ENCODE data around the gene TRNT1. TPM values are rescaled to one million over a fixed set of nuclear protein-coding genes. Genes with fewer than 3 reads are reported as not detected.

TRNT1 gene
- polyA plus RNA-seq, 1 donor (not counting 4 experiments of a cell fraction or from before 2014, with no cell fraction given), result 13.0 TPM

DNA sequence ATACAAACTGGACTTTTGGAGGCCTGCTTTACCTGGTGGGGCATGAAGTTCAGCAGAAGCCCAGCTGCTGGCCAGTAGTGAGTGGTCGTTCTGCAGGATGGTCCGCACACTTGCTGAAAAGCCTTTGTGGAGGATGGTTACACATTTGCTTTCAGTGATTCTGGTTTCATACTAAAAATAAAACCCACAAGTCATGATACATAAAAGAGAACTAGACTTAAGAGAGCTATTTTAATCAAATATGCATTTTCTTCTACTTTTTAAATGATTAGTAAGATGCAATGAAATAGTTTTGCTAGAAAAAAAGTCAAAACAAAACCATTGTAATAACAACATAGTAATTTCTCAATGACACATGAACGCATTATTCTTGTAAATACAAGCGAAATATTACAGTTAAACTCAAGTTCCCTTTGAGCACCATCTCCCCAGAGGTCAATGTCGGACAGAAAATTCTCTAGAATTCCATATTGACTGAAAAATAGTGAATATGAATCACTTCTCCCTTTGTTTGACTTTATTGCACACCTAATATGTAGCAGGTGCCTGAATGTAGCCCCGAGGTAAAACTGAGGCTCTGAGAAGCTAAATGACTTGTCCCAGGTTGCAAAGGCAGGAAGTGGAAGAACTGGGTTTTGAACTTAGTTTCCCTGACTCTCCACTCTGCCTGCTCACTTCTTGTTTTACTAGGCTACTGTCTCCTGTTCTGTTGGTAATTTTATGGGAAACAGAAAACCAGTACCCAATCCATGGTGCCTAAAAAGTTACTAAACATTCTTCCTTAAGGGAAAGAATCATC is 24.9 kb upstream of the TRNT1 start:
- DNase-seq (ENCODE audit: low read depth, low spot score), result no peak

DNA sequence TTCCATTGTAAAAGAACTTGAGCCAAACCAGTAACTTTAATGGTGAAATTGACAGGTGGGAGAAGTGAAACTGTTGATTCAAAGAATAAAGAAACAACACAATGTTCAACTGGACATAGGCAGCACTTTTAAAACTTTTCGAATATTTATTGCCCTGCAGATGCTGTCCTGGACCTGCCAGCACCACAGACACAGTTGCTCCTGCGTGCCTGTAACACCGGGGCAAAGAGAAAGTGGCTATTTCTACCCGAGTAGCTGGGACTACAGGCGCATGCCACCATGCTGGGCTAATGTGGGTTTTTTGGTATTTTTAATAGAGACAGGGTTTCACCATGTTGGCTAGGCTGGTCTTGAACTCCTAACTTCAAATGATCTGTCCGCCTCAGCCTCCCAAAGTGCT is 24.0 kb upstream of the TRNT1 start:
- DNase-seq (ENCODE audit: low read depth, low spot score) (no peak), FAIRE-seq (no peak)
- no peaks in the 10 kb centered on the region for H3K36me3 ChIP-seq (ENCODE audit: control insufficient read depth in 2 of 2, extremely low read depth in 1 of 2, insufficient read depth in 2 of 2, low read length in 2 of 2)
- no peak overlapping the region for H3K4me2 ChIP-seq (ENCODE audit: control insufficient read depth, extremely low read depth, insufficient read depth, low read depth, low read length)
- no peaks in the 10 kb centered on the region for H3K27me3 ChIP-seq (ENCODE audit: control insufficient read depth, extremely low read depth, insufficient read depth, low read length)
- H3K9ac ChIP-seq (ENCODE audit: control insufficient read depth, extremely low read depth, insufficient read depth, low read length), result no peak overlapping the region
- TF ChIP-seq EZH2 (IDR thresholded peaks at IDR 0.05; ENCODE audit: low read length), result no peak
- TF ChIP-seq, protein P1, sequence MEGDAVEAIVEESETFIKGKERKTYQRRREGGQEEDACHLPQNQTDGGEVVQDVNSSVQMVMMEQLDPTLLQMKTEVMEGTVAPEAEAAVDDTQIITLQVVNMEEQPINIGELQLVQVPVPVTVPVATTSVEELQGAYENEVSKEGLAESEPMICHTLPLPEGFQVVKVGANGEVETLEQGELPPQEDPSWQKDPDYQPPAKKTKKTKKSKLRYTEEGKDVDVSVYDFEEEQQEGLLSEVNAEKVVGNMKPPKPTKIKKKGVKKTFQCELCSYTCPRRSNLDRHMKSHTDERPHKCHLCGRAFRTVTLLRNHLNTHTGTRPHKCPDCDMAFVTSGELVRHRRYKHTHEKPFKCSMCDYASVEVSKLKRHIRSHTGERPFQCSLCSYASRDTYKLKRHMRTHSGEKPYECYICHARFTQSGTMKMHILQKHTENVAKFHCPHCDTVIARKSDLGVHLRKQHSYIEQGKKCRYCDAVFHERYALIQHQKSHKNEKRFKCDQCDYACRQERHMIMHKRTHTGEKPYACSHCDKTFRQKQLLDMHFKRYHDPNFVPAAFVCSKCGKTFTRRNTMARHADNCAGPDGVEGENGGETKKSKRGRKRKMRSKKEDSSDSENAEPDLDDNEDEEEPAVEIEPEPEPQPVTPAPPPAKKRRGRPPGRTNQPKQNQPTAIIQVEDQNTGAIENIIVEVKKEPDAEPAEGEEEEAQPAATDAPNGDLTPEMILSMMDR (optimal IDR thresholded peaks at IDR 0.05 in 1 of 3, IDR thresholded peaks at IDR 0.05 in 1 of 3, conservative IDR thresholded peaks at IDR 0.05 in 1 of 3; ENCODE audit: extremely low read depth in 1 of 3, insufficient read depth in 2 of 3, low read length in 3 of 3), result no peak
- H3K79me2 ChIP-seq (ENCODE audit: control insufficient read depth, insufficient read depth, low read length), result no peaks in the 10 kb centered on the region
- H3K9me3 ChIP-seq (ENCODE audit: control insufficient read depth, low read depth, low read length), result no peaks in the 10 kb centered on the region
- H4K20me1 ChIP-seq (ENCODE audit: control insufficient read depth, extremely low read depth, insufficient read depth, low read length), result no peaks in the 10 kb centered on the region
- no peaks in the 10 kb centered on the region for H3K9me1 ChIP-seq (ENCODE audit: control insufficient read depth, extremely low read depth, insufficient read depth, low read length)
- no peak overlapping the region for H3K4me3 ChIP-seq (ENCODE audit: control insufficient read depth in 2 of 3, extremely low read depth in 1 of 3, insufficient read depth in 2 of 3, low read depth in 1 of 3, low read length in 3 of 3)
- no peaks in the 10 kb centered on the region for H3K4me1 ChIP-seq (ENCODE audit: control insufficient read depth, extremely low read depth, insufficient read depth, low read length)
- dilution Hi-C loops (cut with MboI; ENCODE audit: extremely low pct_ligation_motif_present, low sequenced_read_pairs), result no loop called here
- no peak overlapping the region for H3K27ac ChIP-seq (ENCODE audit: control insufficient read depth, insufficient read depth, low read length)
- no peak overlapping the region for H2AFZ ChIP-seq (ENCODE audit: control insufficient read depth, low read length)

More for the DNA sequence above, 24.9 kb upstream of the TRNT1 start:
- no peak overlapping the region for H2AFZ ChIP-seq (ENCODE audit: control insufficient read depth, low read length)
- no peak for FAIRE-seq
- H3K4me3 ChIP-seq (ENCODE audit: control insufficient read depth in 2 of 3, extremely low read depth in 1 of 3, insufficient read depth in 2 of 3, low read depth in 1 of 3, low read length in 3 of 3), result no peak overlapping the region
- TF ChIP-seq, protein P1 (optimal IDR thresholded peaks at IDR 0.05 in 1 of 3, IDR thresholded peaks at IDR 0.05 in 1 of 3, conservative IDR thresholded peaks at IDR 0.05 in 1 of 3; ENCODE audit: extremely low read depth in 1 of 3, insufficient read depth in 2 of 3, low read length in 3 of 3), result no peak
- TF ChIP-seq EZH2 (IDR thresholded peaks at IDR 0.05; ENCODE audit: low read length), result no peak
- no peaks in the 10 kb centered on the region for H3K36me3 ChIP-seq (ENCODE audit: control insufficient read depth in 2 of 2, extremely low read depth in 1 of 2, insufficient read depth in 2 of 2, low read length in 2 of 2)
- H3K79me2 ChIP-seq (ENCODE audit: control insufficient read depth, insufficient read depth, low read length), result no peaks in the 10 kb centered on the region
- no peak overlapping the region for H3K27ac ChIP-seq (ENCODE audit: control insufficient read depth, insufficient read depth, low read length)
- no peak overlapping the region for H3K4me2 ChIP-seq (ENCODE audit: control insufficient read depth, extremely low read depth, insufficient read depth, low read depth, low read length)
- dilution Hi-C loops (cut with MboI; ENCODE audit: extremely low pct_ligation_motif_present, low sequenced_read_pairs), result no loop called here
- H3K27me3 ChIP-seq (ENCODE audit: control insufficient read depth, extremely low read depth, insufficient read depth, low read length), result no peaks in the 10 kb centered on the region
- no peaks in the 10 kb centered on the region for H3K9me1 ChIP-seq (ENCODE audit: control insufficient read depth, extremely low read depth, insufficient read depth, low read length)
- H3K9ac ChIP-seq (ENCODE audit: control insufficient read depth, extremely low read depth, insufficient read depth, low read length), result no peak overlapping the region
- H3K4me1 ChIP-seq (ENCODE audit: control insufficient read depth, extremely low read depth, insufficient read depth, low read length), result no peaks in the 10 kb centered on the region
- H3K9me3 ChIP-seq (ENCODE audit: control insufficient read depth, low read depth, low read length), result no peaks in the 10 kb centered on the region
- no peaks in the 10 kb centered on the region for H4K20me1 ChIP-seq (ENCODE audit: control insufficient read depth, extremely low read depth, insufficient read depth, low read length)

All from keratinocyte (primary cell).